ENCODE results near the gene ICE2. TPM values are rescaled to one million over a fixed set of nuclear protein-coding genes. Genes with fewer than 3 reads are reported as not detected.

Gene ICE2
- total RNA-seq, 2 experiments from 2014 or later: 66.0 to 71.3 TPM

DNA sequence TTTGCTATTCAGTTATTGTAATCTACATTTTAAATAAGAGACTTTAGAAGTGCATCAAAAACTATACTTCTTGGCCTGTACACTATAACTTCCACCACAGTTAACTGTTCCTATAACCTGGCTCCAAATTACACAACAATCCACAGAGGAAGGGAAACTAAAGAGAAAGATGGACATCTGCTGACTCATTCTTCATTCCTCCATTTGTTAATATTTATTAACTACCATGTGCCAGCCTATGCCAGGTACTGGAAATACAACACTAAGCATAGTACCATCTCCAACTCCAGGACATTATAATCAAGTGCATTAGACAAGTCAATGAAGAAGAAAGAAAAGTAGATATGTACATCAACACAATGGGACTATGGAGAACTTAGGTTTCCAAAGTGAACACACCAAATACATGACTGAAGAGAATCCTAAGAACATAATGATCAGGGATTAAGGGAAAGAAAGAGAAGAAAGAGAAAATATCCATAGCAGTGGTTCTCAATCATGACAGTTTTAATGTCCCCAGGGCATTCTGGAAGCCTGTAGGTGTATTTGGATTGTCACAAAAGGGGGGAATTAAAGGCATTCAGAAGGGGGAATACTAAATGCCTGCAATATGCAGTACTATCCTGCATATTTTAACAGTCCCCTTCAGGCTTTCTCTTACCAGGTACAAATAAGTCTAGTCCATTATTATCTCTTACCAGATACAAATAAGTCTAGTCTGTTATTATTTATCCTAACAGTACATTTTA, 8.9 kb downstream of the ICE2 start:
- Mint-ChIP-seq H3K27me3 (no peaks in the 10 kb centered on the region), H3K9me3 (no peaks in the 10 kb centered on the region), H3K4me3 (no peak overlapping the region), H3K4me1 (ENCODE audit: low read depth) (peaks cover 16% of the 10 kb centered on the region), H3K36me3 (peaks cover 37% of the 10 kb centered on the region), H3K27ac (no peak overlapping the region)
- intact Hi-C loops (cut with micrococcal nuclease): loop anchor here (10.0 kb wide), 1 partner anchor 585 kb away; no protein-coding TSS in a partner anchor
- ChIA-PET POLR2A (no interaction called here), CTCF (interaction anchor here (1.0 to 1.6 kb wide), 2 partner anchors 107 to 150 kb away, joined by 3 to 5 read pairs; no protein-coding TSS in a partner anchor)
- DNase-seq: no peak

DNA sequence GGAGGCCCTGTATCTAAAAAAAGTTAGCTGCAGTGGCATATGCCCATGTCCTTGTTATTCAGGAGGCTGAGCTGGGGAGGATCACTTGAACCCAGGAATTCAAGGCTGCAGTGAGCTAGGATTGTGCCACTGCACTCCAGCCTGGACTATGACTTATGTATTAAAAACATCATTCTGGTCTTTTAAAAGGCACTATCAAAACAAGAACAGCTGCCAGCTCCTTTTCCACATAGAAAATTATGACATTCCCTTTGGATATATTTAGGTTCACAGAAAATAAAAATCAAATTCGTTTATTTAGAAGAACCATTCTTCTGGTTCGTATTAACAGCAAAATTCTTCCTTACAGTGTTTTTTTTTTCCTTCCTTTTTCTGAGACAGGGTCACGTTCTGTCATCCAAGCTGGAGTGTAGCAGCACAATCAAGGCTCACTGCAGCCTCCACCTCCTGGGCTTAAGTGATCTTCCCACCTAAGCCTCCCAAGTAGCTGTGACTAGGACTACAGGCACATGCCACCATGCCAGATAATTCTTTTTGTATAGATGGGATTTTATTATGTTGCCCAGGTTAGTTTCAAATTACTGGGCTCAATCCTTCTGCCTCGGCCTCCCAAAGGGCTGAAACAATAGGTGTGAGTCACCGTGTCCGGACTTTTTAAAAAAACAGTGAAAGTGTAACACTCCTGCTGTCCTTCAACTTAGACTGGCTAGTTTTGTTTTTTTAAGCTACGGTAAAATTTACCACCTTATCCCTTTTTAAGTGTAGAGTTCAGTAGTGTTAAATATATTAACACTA, 13.9 kb downstream of the ICE2 start:
- H3K9me3 Mint-ChIP-seq: no peaks in the 10 kb centered on the region
- no peaks in the 10 kb centered on the region for H3K27me3 Mint-ChIP-seq
- no peak overlapping the region for H3K27ac Mint-ChIP-seq
- CTCF ChIA-PET: interaction anchor here (0.6 to 1.6 kb wide), 4 partner anchors 44 to 484 kb away, joined by 3 read pairs; no protein-coding TSS in a partner anchor
- peaks cover 6% of the 10 kb centered on the region for H3K4me1 Mint-ChIP-seq (ENCODE audit: low read depth)
- no peak for DNase-seq
- POLR2A ChIA-PET: interaction anchor here (0.7 to 1.2 kb wide), 2 partner anchors 16 to 1684 kb away, joined by 3 read pairs; no protein-coding TSS in a partner anchor
- intact Hi-C loops (cut with micrococcal nuclease): no loop called here
- peaks cover 29% of the 10 kb centered on the region for H3K36me3 Mint-ChIP-seq
- no peak overlapping the region for H3K4me3 Mint-ChIP-seq

DNA sequence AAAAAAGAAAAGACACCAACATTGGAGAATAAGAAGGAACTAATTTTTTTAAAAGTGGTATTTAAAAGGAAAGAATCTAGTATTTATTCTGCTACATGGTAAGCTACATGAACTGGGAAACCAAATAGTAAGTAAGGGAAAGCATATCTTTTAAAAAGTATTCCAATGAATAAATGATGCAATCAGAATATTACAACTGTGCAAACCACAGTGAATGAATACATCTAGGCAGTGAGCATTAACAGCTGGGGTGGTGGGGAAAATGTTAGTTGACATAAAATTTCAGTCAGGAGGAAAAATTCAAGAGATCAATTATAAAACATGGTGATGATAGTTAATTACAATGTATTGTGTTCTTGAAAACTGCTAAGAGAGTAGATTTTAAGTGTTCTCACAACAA, 16.9 kb downstream of the ICE2 start:
- CTCF ChIA-PET: no interaction called here
- Mint-ChIP-seq H3K4me3 (no peak overlapping the region), H3K9me3 (no peaks in the 10 kb centered on the region), H3K27me3 (no peaks in the 10 kb centered on the region), H3K4me1 (ENCODE audit: low read depth) (no peaks in the 10 kb centered on the region), H3K36me3 (peaks cover 14% of the 10 kb centered on the region), H3K27ac (no peak overlapping the region)
- DNase-seq: no peak
- intact Hi-C loops (cut with micrococcal nuclease): no loop called here
- POLR2A ChIA-PET: no interaction called here

DNA sequence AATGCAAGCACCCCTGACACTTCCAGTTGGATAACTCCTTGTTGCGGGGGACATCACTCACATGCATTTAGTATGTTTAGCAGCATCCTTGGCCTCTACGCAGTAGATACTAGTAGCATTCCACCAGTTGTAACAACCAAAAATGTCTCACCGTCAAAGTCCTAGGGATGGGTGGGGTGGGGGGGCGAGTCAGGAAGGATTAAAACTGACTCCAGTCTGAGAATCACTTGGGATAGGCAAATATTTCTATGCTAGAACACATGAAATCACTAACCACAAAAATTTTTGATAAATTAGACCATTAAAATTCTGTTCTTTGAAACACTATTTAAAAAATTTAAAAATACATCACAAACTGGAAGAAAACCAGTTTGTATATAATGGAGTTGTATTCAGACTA, 18.0 kb downstream of the ICE2 start:
- H3K36me3 Mint-ChIP-seq: peaks cover 9% of the 10 kb centered on the region
- POLR2A ChIA-PET: no interaction called here
- intact Hi-C loops (cut with micrococcal nuclease): no loop called here

DNA sequence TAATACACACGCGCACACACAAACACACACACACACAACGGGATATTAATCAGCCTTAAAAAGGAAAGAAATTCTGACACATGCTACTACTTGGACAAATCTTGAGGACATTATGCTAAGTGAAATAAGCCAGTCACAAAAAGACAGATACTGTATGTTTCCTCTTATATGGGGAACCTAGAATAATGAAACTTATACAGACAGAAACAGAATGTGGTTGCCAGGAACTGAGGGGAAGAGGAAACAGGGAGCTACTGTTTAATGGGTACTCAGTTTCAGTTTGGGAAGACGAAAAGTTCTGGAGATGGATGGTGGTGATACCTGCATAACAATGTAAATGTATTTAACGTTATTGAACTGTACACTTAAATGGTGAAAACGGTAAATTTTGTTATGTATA, 20.2 kb downstream of the ICE2 start:
- Mint-ChIP-seq H3K4me3 (no peak overlapping the region), H3K27ac (no peak overlapping the region), H3K4me1 (ENCODE audit: low read depth) (no peaks in the 10 kb centered on the region), H3K9me3 (no peaks in the 10 kb centered on the region), H3K27me3 (no peaks in the 10 kb centered on the region), H3K36me3 (peaks cover 11% of the 10 kb centered on the region)
- CTCF ChIA-PET: no interaction called here
- DNase-seq: no peak
- POLR2A ChIA-PET: no interaction called here
- intact Hi-C loops (cut with micrococcal nuclease): no loop called here

More for the DNA sequence above, 18.0 kb downstream of the ICE2 start:
- no peaks in the 10 kb centered on the region for H3K27me3 Mint-ChIP-seq
- no peak overlapping the region for H3K4me3 Mint-ChIP-seq
- H3K4me1 Mint-ChIP-seq (ENCODE audit: low read depth): no peaks in the 10 kb centered on the region
- H3K9me3 Mint-ChIP-seq: no peaks in the 10 kb centered on the region
- no peak overlapping the region for H3K27ac Mint-ChIP-seq
- CTCF ChIA-PET: no interaction called here
- no peak for DNase-seq

DNA sequence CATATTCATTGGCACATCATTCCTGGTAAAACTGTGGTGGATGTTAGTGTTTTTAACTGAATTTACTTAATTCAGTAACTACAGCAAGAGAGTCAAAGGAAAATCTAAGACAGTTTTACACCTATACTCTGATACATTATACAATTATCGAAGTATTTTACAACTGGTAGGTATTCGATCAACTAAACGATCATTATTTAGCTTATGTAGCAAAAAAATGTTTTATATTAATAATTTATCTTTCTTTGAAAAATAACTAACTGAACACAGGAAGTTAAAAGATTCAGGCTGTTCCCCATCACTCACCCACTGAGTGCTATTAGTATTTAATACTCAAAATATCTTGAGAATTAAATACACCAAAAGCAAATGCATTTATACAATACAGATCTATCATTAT, 21.0 kb downstream of the ICE2 start:
- POLR2A ChIA-PET: no interaction called here
- CTCF ChIA-PET: no interaction called here
- H3K9me3 Mint-ChIP-seq: no peaks in the 10 kb centered on the region
- H3K27ac Mint-ChIP-seq: no peak overlapping the region
- peaks cover 14% of the 10 kb centered on the region for H3K36me3 Mint-ChIP-seq
- intact Hi-C loops (cut with micrococcal nuclease): no loop called here
- H3K27me3 Mint-ChIP-seq: no peaks in the 10 kb centered on the region
- no peaks in the 10 kb centered on the region for H3K4me1 Mint-ChIP-seq (ENCODE audit: low read depth)
- no peak for DNase-seq
- H3K4me3 Mint-ChIP-seq: no peak overlapping the region

DNA sequence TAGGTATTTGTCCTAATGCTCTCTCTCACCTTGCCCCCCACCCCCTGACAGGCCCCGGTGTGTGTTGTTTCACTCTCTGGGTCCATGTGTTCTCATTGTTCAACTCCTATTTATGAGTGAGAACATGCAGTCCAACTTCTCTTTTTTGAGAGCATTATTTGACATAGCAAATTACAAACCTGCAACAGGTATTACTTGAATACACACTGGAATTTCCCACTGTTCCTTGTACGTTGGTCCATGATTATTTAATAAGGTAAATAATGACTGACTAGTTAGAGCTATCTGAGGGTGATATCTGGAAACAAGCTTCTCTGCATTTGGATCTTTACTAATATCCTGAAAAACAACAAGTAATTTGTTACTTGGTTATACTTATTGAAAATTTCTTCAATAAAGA, 24.1 kb downstream of the ICE2 start:
- no peak overlapping the region for H3K27ac Mint-ChIP-seq
- H3K36me3 Mint-ChIP-seq: peaks cover 19% of the 10 kb centered on the region
- H3K9me3 Mint-ChIP-seq: no peaks in the 10 kb centered on the region
- H3K4me3 Mint-ChIP-seq: no peak overlapping the region
- H3K27me3 Mint-ChIP-seq: no peaks in the 10 kb centered on the region
- CTCF ChIA-PET: interaction anchor here (0.7 to 1.2 kb wide), 3 partner anchors 11 to 94 kb away, joined by 3 read pairs; no protein-coding TSS in a partner anchor
- POLR2A ChIA-PET: no interaction called here
- DNase-seq: no peak
- intact Hi-C loops (cut with micrococcal nuclease): no loop called here
- no peaks in the 10 kb centered on the region for H3K4me1 Mint-ChIP-seq (ENCODE audit: low read depth)

DNA sequence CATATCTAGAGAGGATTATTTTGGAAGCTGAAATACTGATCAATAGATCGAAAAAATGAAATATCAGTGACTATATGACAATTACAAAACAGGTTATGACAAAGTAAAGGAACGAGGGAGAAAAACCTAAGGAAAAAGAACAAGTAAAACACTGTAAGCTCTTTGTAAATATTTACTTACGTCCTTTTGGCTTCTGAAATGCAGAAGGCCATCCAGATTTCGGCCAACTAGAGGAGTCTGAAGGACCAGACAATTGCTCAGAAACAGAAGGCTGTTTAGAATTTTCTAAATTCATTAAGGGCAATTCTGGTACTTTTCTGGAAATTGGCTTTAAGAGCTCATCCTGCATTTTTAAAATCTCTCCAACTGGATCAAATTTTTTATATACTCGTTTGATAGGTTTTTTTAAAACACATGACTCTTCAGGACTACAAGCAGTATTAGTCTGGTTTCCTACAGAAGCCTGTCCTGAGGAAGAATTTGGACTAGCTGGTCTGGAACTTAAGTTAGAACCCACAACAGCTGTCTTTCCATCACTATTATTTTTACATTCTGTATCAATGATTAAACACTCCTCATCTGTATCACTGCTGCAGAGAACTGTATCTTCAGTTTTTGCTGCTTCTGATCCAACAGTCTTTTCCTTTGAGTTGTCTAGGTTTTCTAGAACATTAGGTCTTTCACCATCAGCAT, 30.1 kb downstream of the ICE2 start:
- no peak overlapping the region for H3K27ac Mint-ChIP-seq
- ChIA-PET POLR2A (interaction anchor here (1.0 to 1.2 kb wide), 2 partner anchors 16 to 30 kb away, joined by 3 to 4 read pairs; no protein-coding TSS in a partner anchor), CTCF (interaction anchor here (1.0 to 2.9 kb wide), 3 partner anchors 59 to 1385 kb away, joined by 3 to 17 read pairs (median 3); no protein-coding TSS in a partner anchor)
- no peaks in the 10 kb centered on the region for H3K27me3 Mint-ChIP-seq
- DNase-seq: no peak
- no peaks in the 10 kb centered on the region for H3K4me1 Mint-ChIP-seq (ENCODE audit: low read depth)
- no peak overlapping the region for H3K4me3 Mint-ChIP-seq
- intact Hi-C loops (cut with micrococcal nuclease): no loop called here
- no peaks in the 10 kb centered on the region for H3K9me3 Mint-ChIP-seq
- H3K36me3 Mint-ChIP-seq: peaks cover 16% of the 10 kb centered on the region

DNA sequence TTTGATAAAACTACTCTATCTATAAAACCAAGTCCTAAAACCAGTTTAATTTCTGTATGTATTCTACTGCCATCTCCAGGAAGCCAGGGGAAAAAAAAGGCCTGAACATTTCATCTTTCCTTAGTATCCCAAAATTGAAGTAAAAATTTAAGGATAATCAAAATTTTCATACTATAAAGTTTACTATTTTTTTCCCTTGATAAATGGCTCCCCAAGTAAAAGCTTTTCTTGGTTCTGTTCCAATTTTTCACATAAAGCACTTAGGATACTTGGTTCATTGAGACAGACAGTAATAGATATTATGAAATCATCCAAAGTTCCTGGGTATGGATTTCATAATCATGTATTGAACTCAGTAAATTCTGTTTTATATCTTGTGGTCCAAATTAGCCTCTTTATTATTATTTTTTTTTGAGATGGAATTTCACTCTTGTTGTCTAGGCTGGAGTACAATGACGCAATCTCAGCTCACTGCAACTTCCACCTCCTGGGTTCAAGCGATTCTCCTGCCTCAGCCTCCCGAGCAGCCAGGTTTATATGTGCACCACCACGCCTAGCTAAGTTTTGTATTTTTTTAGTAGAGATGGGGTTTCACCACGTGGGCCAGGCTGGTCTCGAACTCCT, 34.5 kb downstream of the ICE2 start:
- Mint-ChIP-seq H3K36me3 (peaks cover 15% of the 10 kb centered on the region), H3K4me3 (no peak overlapping the region), H3K27me3 (no peaks in the 10 kb centered on the region), H3K27ac (no peak overlapping the region), H3K9me3 (no peaks in the 10 kb centered on the region), H3K4me1 (ENCODE audit: low read depth) (no peaks in the 10 kb centered on the region)
- intact Hi-C loops (cut with micrococcal nuclease): no loop called here
- CTCF ChIA-PET: interaction anchor here (0.9 to 2.1 kb wide), 5 partner anchors 10 to 86 kb away, joined by 3 to 21 read pairs (median 4); no protein-coding TSS in a partner anchor
- POLR2A ChIA-PET: interaction anchor here (1.0 kb wide), 1 partner anchor 82 kb away, joined by 3 read pairs; no protein-coding TSS in a partner anchor
- no peak for DNase-seq

DNA sequence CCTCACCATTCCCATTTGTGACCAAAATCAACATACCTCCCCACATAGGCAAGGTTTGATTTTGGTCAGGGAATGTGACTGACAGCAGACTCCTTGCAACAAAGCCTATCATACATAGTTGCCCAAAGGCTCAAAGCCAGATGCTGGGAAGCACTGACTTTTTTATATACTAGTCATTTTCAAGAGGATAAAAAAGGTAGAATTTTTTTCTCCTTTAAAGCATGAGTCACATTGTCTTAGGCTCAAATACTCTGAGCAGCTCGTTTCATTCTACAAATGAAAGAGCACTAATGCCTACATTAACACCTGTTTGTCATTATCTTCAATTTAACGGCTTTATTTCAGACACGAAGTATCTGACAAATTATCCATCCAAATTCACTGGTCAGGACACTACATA, 36.2 kb downstream of the ICE2 start:
- no peak overlapping the region for H3K27ac Mint-ChIP-seq
- intact Hi-C loops (cut with micrococcal nuclease): no loop called here
- no peaks in the 10 kb centered on the region for H3K9me3 Mint-ChIP-seq
- ChIA-PET POLR2A (no interaction called here), CTCF (interaction anchor here (1.0 to 3.9 kb wide), 3 partner anchors 9 to 112 kb away, joined by 3 to 18 read pairs (median 4); no protein-coding TSS in a partner anchor)
- H3K4me1 Mint-ChIP-seq (ENCODE audit: low read depth): no peaks in the 10 kb centered on the region
- H3K36me3 Mint-ChIP-seq: peaks cover 12% of the 10 kb centered on the region
- no peaks in the 10 kb centered on the region for H3K27me3 Mint-ChIP-seq
- no peak for DNase-seq
- no peak overlapping the region for H3K4me3 Mint-ChIP-seq

DNA sequence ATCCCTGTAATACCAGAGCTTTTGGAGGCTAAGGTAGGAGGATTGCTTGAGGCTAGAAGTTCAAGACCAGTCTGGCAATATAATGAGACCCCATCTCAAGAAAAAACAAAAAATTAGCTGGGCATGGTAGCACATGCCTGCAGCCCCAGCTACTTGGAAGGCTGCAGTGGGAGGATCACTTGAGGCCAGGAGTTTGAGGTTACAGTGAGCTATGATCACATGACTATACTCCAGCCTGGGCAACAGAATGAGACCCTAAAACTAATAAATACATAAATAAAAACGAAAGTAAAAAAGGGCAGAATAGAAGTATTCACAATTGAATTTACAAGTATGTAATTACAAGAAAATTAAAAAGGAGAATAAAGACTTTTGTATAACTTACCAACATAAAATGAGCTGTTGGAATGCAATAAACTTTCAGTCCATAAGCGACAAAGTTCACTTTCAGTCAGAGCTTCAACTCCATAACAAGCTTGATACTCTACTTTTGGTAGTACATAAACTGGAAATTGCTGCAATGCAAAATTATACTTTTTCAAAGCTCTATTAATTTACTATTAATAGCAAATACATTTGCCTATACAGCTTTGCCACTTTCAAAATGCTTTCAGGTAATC, 36.8 kb downstream of the ICE2 start:
- ChIA-PET CTCF (interaction anchor here (0.7 to 3.9 kb wide), 3 partner anchors 10 to 475 kb away, joined by 3 to 18 read pairs (median 3); no protein-coding TSS in a partner anchor), POLR2A (no interaction called here)
- Mint-ChIP-seq H3K27me3 (no peaks in the 10 kb centered on the region), H3K4me3 (no peak overlapping the region), H3K4me1 (ENCODE audit: low read depth) (no peaks in the 10 kb centered on the region), H3K9me3 (no peaks in the 10 kb centered on the region), H3K36me3 (peaks cover 10% of the 10 kb centered on the region), H3K27ac (no peak overlapping the region)
- intact Hi-C loops (cut with micrococcal nuclease): no loop called here
- no peak for DNase-seq

Data from activated CD4-positive, alpha-beta memory T cell treated with anti-CD3 and anti-CD28 coated beads for 36 hours (primary cell).